HCT116 (cell line): Measurements from ENCODE around the gene UBE2R2. TPM values are rescaled to one million over a fixed set of nuclear protein-coding genes. Genes with fewer than 3 reads are reported as not detected.

Source experiments
- ATAC-seq: fragments of 200-7000 bp; cut with Tn5 transposase; 2 replicates; pipeline ENCODE4 v1.9.1; 2020; ENCODE audit warnings: mild to moderate bottlenecking, moderate library complexity
- BruUV-seq: library from RNA; stranded (reverse); fragments of 400-500 nt; replicated peaks from 2 replicates; lab custom pipeline; 2021; lab: Mats Ljungman, UMichigan
- CTCF ChIA-PET: fragments of 300-600 bp; sonication (Branson Sonifier 250); formaldehyde crosslinking; loops from one replicate; lab custom pipeline; 2021; ENCODE audit warnings: antibody characterized with exemption; lab: Charles Lee
- POLR2A ChIA-PET: fragments of 300-600, 350-600 bp; sonication (Branson Sonifier 250); formaldehyde crosslinking; loops from one replicate; lab custom pipeline; 2021; ENCODE audit warnings: antibody characterized with exemption; lab: Charles Lee
- RAD21 ChIA-PET, 2 experiments: fragments of 300-600 bp; sonication (Branson Sonifier 250); formaldehyde crosslinking; loops; one replicate each; lab custom pipeline; 2023; ENCODE audit warnings: low total read pairs in 2 of 2; ENCODE audit not compliant: uncharacterized antibody in 2 of 2, unreplicated experiment in 2 of 2, low non-redundant PET in 1 of 2; lab: Charles Lee
- DNase-seq: peaks from one replicate; pipeline ENCODE4 v3.0.0-alpha.2; 2010; ENCODE audit warnings: low read depth, low spot score
- H2AFZ ChIP-seq: fragments of 200-600 bp; shearing (Covaris generic), sonication (generic); 2 replicates; pipeline ENCODE4 v1.6.1; 2017; ENCODE audit warnings: low read depth, mixed run types, mixed read lengths, antibody characterized with exemption, low read length; ENCODE audit not compliant: poor library complexity, severe bottlenecking
- H3K27ac ChIP-seq: 2 replicates; pipeline ENCODE4 v1.5.1; 2012; ENCODE audit warnings: low read depth, low read length
- H3K27me3 ChIP-seq: fragments of 200-600 bp; sonication (generic); 2 replicates; pipeline ENCODE4 v1.6.1; 2016; ENCODE audit warnings: mixed run types, low read length, mixed read lengths; ENCODE audit not compliant: insufficient read depth
- H3K36me3 ChIP-seq, 2 experiments: fragments of 200-500 bp in 1 of 2; fragments of 200-600 bp in 1 of 2; sonication (Bioruptor generic) in 1 of 2; sonication (generic) in 1 of 2; 2 replicates each; pipeline versions ENCODE4 v1.5.1 to v1.6.1; 2014 to 2016; ENCODE audit warnings: low read length in 2 of 2, inconsistent platforms in 1 of 2, mixed read lengths in 1 of 2, mixed run types in 1 of 2; ENCODE audit not compliant: insufficient read depth in 2 of 2, control insufficient read depth in 1 of 2
- H3K4me1 ChIP-seq, 2 experiments: fragments of 200-600 bp in 1 of 2; sonication (generic) in 1 of 2; 2 replicates each; pipeline versions ENCODE4 v1.5.1 to v1.6.1; 2012 to 2017; ENCODE audit warnings: low read length in 2 of 2, inconsistent platforms in 1 of 2, mild to moderate bottlenecking in 1 of 2, mixed read lengths in 1 of 2, mixed run types in 1 of 2, moderate library complexity in 1 of 2; ENCODE audit not compliant: insufficient read depth in 2 of 2, control insufficient read depth in 1 of 2
- H3K4me2 ChIP-seq: fragments of 200-600 bp; sonication (generic); 2 replicates; pipeline ENCODE4 v1.6.1; 2017; ENCODE audit warnings: mixed run types, low read length, mixed read lengths
- H3K4me3 ChIP-seq, 2 experiments: fragments of 200-600 bp in 1 of 2; sonication (generic) in 1 of 2; replicated peaks in 1 of 2; 2 replicates each; pipeline ENCODE4 v1.5.1; 2011 to 2016; ENCODE audit warnings: low read length in 2 of 2, control low read depth in 1 of 2, low read depth in 1 of 2, mild to moderate bottlenecking in 1 of 2, mixed read lengths in 1 of 2, mixed run types in 1 of 2
- H3K79me2 ChIP-seq: fragments of 200-600 bp; sonication (generic); 2 replicates; pipeline ENCODE4 v1.6.1; 2017; ENCODE audit warnings: mild to moderate bottlenecking, mixed run types, low read length, moderate library complexity, mixed read lengths; ENCODE audit not compliant: insufficient read depth
- H3K9ac ChIP-seq: fragments of 200-600 bp; sonication (generic); 2 replicates; pipeline ENCODE4 v1.6.1; 2016; ENCODE audit warnings: low read length, mixed read lengths
- H3K9me2 ChIP-seq: fragments of 200-600 bp; sonication (generic), shearing (Covaris generic); 2 replicates; pipeline ENCODE4 v1.6.1; 2017; ENCODE audit warnings: mixed run types, mild to moderate bottlenecking, moderate library complexity; ENCODE audit not compliant: insufficient read depth
- H3K9me3 ChIP-seq, 2 experiments: fragments of 200-500 bp in 1 of 2; fragments of 200-600 bp in 1 of 2; sonication (Bioruptor generic) in 1 of 2; sonication (generic) in 1 of 2; 2 replicates each; pipeline ENCODE4 v1.6.1; 2014 to 2017; ENCODE audit warnings: low read length in 2 of 2, mixed read lengths in 2 of 2, inconsistent platforms in 1 of 2, low read depth in 1 of 2, mild to moderate bottlenecking in 1 of 2, mixed run types in 1 of 2, moderate library complexity in 1 of 2; ENCODE audit not compliant: control insufficient read depth in 1 of 2, insufficient read depth in 1 of 2
- H4K20me1 ChIP-seq: fragments of 200-600 bp; sonication (generic), shearing (Covaris generic); 2 replicates; pipeline ENCODE4 v1.6.1; 2017; ENCODE audit warnings: mixed run types, mild to moderate bottlenecking, moderate library complexity; ENCODE audit not compliant: insufficient read depth
- ATF3 ChIP-seq: IDR thresholded peaks from 2 replicates; pipeline ENCODE4 v1.6.1; 2012
- CBX3 ChIP-seq: IDR thresholded peaks from 2 replicates; pipeline ENCODE4 v1.6.1; 2012; ENCODE audit warnings: low read depth
- CEBPB ChIP-seq: IDR thresholded peaks from 2 replicates; pipeline ENCODE4 v1.6.1; 2012; ENCODE audit warnings: low read depth
- CTCF ChIP-seq, 3 experiments: fragments of 200-600 bp in 1 of 3; sonication (generic) in 1 of 3; IDR thresholded peaks in 2 of 3; conservative IDR thresholded peaks in 1 of 3; 2 replicates each; pipeline ENCODE4 v1.5.1; 2012 to 2017; ENCODE audit warnings: low read depth in 2 of 3, low read length in 2 of 3, antibody characterized with exemption in 1 of 3, borderline replicate concordance in 1 of 3, control low read depth in 1 of 3, mild to moderate bottlenecking in 1 of 3, mixed read lengths in 1 of 3, mixed run types in 1 of 3, moderate library complexity in 1 of 3; ENCODE audit not compliant: insufficient read depth in 1 of 3
- EGR1 ChIP-seq: IDR thresholded peaks from 2 replicates; pipeline ENCODE4 v1.6.1; 2012; ENCODE audit warnings: low read depth
- ELF1 ChIP-seq: IDR thresholded peaks from 2 replicates; pipeline ENCODE4 v1.6.1; 2012; ENCODE audit warnings: low read depth, borderline replicate concordance
- EZH2 ChIP-seq: fragments of 200-600 bp; sonication (generic); IDR thresholded peaks from 2 replicates; pipeline ENCODE4 v1.6.1; 2017; ENCODE audit warnings: antibody characterized with exemption, mixed run types
- EZH2phosphoT487 ChIP-seq: fragments of 200-600 bp; IDR thresholded peaks from 2 replicates; pipeline ENCODE4 v1.6.1; 2018; ENCODE audit warnings: antibody characterized with exemption, borderline replicate concordance
- JUND ChIP-seq: IDR thresholded peaks from 2 replicates; pipeline ENCODE4 v1.6.1; 2012
- POLR2A ChIP-seq: IDR thresholded peaks from 2 replicates; pipeline ENCODE4 v1.7.0; 2011; ENCODE audit warnings: borderline replicate concordance; ENCODE audit not compliant: insufficient read depth, insufficient read length; ENCODE audit errors: extremely low read depth
- POLR2AphosphoS5 ChIP-seq: IDR thresholded peaks from 2 replicates; pipeline ENCODE4 v1.6.1; 2011; ENCODE audit warnings: mild to moderate bottlenecking, low read depth, low read length, moderate library complexity
- RAD21 ChIP-seq: IDR thresholded peaks from 2 replicates; pipeline ENCODE4 v1.6.1; 2012; ENCODE audit warnings: low read depth, mild to moderate bottlenecking
- REST ChIP-seq: IDR thresholded peaks from 2 replicates; pipeline ENCODE4 v1.6.1; 2012; ENCODE audit warnings: low read depth
- SIN3A ChIP-seq: IDR thresholded peaks from 2 replicates; pipeline ENCODE4 v1.6.1; 2012; ENCODE audit warnings: low read depth
- SRF ChIP-seq: IDR thresholded peaks from 2 replicates; pipeline ENCODE4 v1.6.1; 2012; ENCODE audit warnings: low read depth
- TCF7L2 ChIP-seq: IDR thresholded peaks from 2 replicates; pipeline ENCODE4 v1.7.0; 2011; ENCODE audit warnings: borderline replicate concordance, inconsistent platforms; ENCODE audit not compliant: insufficient read depth, insufficient read length; ENCODE audit errors: extremely low read depth
- YY1 ChIP-seq: IDR thresholded peaks from 2 replicates; pipeline ENCODE4 v1.6.1; 2011; ENCODE audit warnings: low read length, low read depth, moderate library complexity, mild to moderate bottlenecking; ENCODE audit not compliant: insufficient replicate concordance; ENCODE audit errors: extremely low read depth
- ZBTB33 ChIP-seq: IDR thresholded peaks from 2 replicates; pipeline ENCODE4 v1.6.1; 2011; ENCODE audit warnings: mild to moderate bottlenecking, low read length, moderate library complexity; ENCODE audit not compliant: insufficient replicate concordance; ENCODE audit errors: extremely low read depth
- ZFX ChIP-seq: fragments of 450-650 bp; IDR thresholded peaks from 2 replicates; pipeline ENCODE4 v1.6.1; 2017
- ZNF274 ChIP-seq: fragments of 200-500 bp; sonication (Bioruptor generic); IDR thresholded peaks from 2 replicates; pipeline ENCODE4 v1.6.1; 2014; ENCODE audit warnings: mild to moderate bottlenecking, low read depth, low read length, inconsistent platforms
- intact Hi-C: fragments of 100-400 bp; cut with micrococcal nuclease; formaldehyde crosslinking; loops from 2 replicates; pipeline ENCODE4 v1.10.0; 2022
- total RNA-seq: library from RNA; stranded (reverse); gene quantifications from one replicate; pipeline ENCODE4 v1.2.1, GENCODE V29; 2021; ENCODE audit not compliant: unreplicated experiment

Gene UBE2R2
- total RNA-seq, 1 experiment from 2014 or later = 47.0 TPM

GRCh38 chr9:33851301-33851700, 34.3 kb downstream of the UBE2R2 start:
- H3K4me3 ChIP-seq = no peak overlapping the region
- ChIA-PET RAD21 (no interaction called here), POLR2A (no interaction called here), CTCF (no interaction called here)
- BruUV-seq = no TSS peak
- H3K27ac ChIP-seq = no peak overlapping the region
- no peaks in the 10 kb centered on the region for H3K36me3 ChIP-seq
- no peaks in the 10 kb centered on the region for H3K9me3 ChIP-seq
- DNase-seq (no peak), ATAC-seq (no peak)
- peaks cover 99% of the 10 kb centered on the region for H3K79me2 ChIP-seq
- H3K9ac ChIP-seq = no peak overlapping the region
- intact Hi-C loops = loop anchor here (10.0 kb wide), 1 partner anchor 226 kb away; no protein-coding TSS in a partner anchor
- no peak overlapping the region for H2AFZ ChIP-seq
- no peaks in the 10 kb centered on the region for H3K9me2 ChIP-seq
- H3K27me3 ChIP-seq = no peaks in the 10 kb centered on the region
- no peak for TF ChIP-seq EZH2
- no peak for TF ChIP-seq ATF3
- TF ChIP-seq EGR1 = no peak
- TF ChIP-seq SRF = no peak
- no peak for TF ChIP-seq ZFX
- TF ChIP-seq RAD21 = no peak
- TF ChIP-seq POLR2A = no peak
- no peak for TF ChIP-seq SIN3A
- TF ChIP-seq ZNF274 = no peak
- no peak for TF ChIP-seq CEBPB
- no peak for TF ChIP-seq CTCF (IDR thresholded peaks at IDR 0.05 in 2 of 3, conservative IDR thresholded peaks at IDR 0.05 in 1 of 3; ENCODE audit: borderline replicate concordance in 1 of 3, insufficient read depth in 1 of 3, low read depth in 2 of 3, low read length in 2 of 3)
- no peak for TF ChIP-seq EZH2phosphoT487
- TF ChIP-seq TCF7L2 = no peak
- TF ChIP-seq ELF1 = no peak
- TF ChIP-seq REST = no peak
- no peak for TF ChIP-seq JUND
- no peak for TF ChIP-seq ZBTB33
- no peak for TF ChIP-seq YY1
- no peak for TF ChIP-seq CBX3
- no peak for TF ChIP-seq POLR2AphosphoS5
- peaks cover 30% of the 10 kb centered on the region; the same call in 1 of the 2 replicates for H4K20me1 ChIP-seq
- no peak overlapping the region for H3K4me2 ChIP-seq
- H3K4me1 ChIP-seq = peaks cover 5 to 24% of the 10 kb centered on the region in 2 experiments; a peak in 3 of 4 replicates
